HG03175 (cell line): ENCODE results near the gene SHKBP1.
"Not testable (repeated sequence)": the region's sequence is repeated elsewhere in the genome, so short reads cannot be mapped to it uniquely, and the experiment has no call there.

Source experiments
- ATAC-seq: cut with Tn5 transposase; IDR thresholded peaks from one replicate; pipeline ENCODE4 v1.9.1; 2021; ENCODE audit warnings: mild to moderate bottlenecking, moderate library complexity; ENCODE audit not compliant: unreplicated experiment

Gene SHKBP1

DNA sequence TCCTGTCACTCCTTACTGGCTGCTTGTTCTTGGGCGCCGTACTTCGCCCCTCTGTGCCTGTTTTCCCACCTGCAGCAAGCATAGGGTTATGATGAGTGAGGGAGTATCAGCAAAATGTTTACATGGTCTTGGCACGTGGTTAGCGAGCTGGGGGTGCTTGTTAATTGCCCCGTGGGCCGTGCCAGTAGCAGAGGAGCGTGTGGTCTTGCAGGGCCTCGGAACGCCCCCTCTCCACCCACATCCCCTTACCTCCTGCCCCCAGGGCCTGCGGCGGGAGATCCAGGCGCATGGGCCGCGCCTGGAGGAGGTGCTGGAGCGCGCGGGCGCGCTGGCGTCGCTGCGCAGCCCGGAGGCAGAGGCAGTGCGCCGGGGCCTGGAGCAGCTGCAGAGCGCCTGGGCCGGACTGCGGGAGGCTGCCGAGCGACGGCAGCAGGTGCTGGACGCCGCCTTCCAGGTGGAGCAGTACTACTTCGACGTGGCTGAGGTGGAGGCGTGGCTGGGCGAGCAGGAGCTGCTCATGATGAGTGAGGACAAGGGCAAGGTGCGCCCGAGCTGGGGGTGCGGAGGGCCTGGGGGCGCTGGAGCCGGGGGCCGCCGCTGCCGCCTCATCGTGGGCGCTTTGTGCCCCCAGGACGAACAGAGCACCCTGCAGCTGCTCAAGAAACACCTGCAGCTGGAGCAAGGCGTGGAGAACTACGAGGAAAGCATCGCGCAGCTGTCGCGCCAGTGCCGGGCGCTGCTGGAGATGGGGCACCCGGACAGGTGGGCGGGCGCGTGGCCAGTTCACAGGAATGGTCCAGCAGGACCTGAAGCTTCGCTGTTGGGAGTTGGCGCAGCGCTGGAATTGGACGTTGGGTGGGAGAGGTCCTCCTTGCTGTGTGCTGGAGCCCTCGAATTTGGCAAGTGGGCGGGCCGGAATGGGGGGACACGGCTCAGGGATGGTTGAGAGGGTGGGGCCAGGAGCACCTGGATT, 22.5 kb upstream of the SHKBP1 start:
- no peak for ATAC-seq

DNA sequence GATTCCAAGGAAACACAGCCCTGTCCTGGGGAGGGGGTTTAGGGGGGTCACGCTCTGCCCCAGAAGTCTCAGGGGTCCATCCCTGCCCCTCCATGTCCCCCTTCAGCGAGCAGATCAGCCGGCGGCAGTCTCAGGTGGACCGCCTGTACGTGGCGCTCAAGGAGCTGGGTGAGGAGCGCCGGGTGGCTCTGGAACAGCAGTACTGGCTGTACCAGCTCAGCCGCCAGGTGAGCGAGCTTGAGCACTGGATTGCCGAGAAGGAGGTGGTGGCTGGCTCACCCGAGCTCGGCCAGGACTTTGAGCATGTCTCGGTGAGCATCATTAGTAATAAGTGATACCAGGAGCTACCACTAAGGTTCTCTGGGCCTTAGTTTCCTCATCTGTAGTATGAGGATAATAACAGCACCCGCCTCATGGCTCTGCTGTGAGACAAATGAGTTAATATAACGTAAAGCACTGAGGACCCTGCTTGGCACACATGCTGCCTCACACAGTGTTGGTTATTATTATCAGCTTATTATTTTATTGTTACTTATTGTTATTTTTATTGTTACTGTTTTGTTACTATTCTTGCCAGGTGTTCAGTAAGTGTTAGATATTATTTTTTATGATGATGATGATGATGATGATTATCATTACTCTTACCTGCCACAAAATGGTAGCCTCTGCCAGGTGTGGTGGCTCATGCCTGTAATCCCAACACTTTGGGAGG, 20.5 kb upstream of the SHKBP1 start:
- ATAC-seq: no peak

DNA sequence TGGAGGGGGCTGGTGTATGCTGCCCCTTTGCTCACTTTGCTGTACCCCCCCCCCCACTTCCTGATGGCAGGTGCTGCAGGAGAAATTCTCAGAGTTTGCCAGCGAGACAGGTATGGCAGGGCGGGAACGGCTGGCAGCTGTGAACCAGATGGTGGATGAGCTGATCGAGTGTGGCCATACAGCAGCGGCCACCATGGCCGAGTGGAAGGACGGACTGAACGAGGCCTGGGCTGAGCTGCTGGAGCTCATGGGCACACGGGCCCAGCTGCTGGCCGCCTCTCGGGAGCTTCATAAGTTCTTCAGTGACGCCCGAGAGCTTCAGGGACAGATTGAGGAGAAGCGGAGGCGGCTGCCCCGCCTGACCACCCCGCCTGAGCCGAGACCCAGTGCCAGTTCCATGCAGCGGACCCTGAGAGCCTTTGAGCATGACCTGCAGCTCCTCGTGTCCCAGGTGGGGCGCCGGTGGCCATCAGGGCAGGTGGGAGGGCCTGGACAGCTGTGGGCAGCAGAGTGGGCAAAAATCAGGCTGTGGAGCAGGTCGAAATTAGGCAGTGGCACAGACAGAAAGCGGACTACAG, 19.6 kb upstream of the SHKBP1 start:
- no peak for ATAC-seq

DNA sequence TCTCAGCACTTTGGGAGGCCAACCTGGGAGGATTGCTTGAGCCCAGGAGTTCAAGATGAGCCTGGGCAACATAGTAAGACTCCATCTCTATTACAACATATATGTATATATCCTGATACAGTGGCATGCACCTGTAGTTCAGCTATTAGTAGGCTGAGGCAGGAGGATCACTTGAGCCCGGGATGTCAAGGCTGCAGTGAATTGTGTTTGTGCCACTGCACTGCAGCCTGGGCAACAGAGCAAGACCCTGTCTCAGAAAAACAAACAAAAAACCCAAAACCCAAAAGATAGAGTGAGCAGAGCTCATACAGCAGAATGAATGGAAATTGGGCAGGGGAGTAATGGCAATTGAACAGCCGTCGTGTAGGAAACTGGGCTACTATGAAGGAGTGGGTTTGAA, 17.3 kb upstream of the SHKBP1 start:
- no peak for ATAC-seq

DNA sequence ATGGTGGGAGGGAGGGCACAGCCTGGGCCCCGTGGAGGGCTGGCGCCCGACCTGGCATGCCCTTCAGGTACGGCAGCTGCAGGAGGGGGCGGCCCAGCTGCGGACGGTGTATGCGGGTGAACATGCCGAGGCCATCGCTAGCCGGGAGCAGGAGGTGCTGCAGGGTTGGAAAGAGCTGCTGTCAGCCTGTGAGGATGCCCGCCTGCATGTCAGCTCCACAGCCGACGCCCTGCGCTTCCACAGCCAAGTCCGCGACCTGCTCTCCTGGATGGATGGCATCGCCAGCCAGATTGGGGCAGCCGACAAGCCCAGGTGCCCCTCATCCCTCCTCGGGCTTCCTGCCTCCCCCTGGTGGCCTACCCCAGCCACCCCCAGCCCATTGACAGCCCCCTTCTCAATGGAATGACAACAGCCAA, 16.6 kb upstream of the SHKBP1 start:
- no peak for ATAC-seq

DNA sequence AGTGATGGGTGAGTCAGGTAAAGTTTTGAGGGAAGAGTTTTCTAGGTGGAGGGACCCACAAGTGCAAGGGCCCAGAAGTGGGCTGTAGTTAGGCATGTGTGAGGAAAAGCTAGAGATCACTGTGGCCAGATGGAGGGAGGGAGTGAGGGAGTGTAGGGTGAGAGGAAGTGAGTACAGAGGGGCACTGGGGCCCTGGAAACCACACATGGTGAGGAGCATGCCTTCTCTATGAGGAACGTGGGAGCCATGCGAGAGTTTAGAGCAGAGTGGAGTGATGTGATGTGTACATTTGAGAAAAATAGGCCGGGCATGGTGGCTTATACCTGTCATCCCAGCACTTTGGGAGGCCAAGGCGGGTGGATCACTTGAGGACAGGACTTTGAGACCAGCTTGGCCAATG, 14.7 kb upstream of the SHKBP1 start:
- no peak for ATAC-seq

DNA sequence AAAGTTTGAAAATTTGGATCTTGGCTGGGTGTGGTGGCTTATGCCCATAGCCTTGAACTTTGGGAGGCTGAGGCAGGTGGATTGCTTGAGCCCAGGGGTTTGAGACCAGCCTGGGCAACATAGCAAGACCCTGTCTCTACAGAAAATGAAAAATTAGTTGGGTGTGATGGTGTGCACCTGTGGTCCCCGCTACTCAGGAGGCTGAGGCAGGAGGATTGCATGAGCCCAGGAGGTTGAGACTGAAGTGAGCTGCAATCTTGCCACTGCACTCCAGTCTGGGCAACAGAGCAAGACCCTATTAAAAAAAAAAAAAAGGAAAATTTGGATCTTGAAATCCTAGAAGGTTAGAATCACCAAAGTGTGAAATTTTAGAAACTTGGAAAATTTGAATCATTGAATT, 12.1 kb upstream of the SHKBP1 start:
- ATAC-seq: not testable (repeated sequence)

DNA sequence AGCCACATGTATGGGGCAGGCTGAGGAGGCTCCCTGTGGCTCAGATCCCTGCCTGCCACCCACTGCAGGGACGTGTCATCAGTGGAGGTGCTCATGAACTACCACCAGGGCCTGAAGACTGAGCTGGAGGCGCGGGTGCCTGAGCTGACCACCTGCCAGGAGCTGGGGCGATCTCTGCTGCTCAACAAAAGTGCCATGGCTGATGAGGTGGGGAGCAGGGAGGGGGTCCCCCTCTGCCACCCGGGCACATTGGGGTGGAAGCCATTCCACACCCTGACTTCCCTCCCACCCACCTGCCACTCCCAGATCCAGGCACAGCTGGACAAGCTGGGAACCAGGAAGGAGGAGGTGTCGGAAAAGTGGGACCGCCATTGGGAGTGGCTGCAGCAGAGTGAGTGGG, 11.3 kb upstream of the SHKBP1 start:
- no peak for ATAC-seq

DNA sequence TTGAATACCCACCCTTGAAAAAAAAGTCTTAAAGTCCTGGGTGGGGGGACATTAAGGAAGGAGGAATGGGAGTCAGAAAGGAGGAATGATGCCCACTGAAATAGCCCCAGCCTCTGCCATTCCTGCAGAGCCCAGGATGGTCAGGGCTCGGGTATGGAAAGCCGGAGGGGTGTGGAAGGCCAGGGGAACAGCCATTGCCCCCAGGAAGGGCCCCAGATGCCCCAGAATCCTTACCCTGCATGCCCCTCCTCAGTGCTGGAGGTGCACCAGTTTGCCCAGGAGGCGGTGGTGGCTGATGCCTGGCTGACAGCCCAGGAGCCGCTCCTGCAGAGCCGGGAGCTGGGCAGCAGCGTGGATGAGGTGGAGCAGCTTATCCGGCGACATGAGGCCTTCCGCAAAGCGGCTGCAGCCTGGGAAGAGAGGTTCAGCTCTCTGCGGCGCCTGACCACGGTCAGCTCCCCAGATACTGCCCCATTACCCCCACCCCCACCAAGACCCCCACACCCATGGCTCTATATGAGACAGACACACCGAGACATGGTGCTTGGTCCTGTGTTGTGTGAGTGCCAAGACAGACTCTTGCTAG, 10.7 kb upstream of the SHKBP1 start:
- ATAC-seq: no peak

DNA sequence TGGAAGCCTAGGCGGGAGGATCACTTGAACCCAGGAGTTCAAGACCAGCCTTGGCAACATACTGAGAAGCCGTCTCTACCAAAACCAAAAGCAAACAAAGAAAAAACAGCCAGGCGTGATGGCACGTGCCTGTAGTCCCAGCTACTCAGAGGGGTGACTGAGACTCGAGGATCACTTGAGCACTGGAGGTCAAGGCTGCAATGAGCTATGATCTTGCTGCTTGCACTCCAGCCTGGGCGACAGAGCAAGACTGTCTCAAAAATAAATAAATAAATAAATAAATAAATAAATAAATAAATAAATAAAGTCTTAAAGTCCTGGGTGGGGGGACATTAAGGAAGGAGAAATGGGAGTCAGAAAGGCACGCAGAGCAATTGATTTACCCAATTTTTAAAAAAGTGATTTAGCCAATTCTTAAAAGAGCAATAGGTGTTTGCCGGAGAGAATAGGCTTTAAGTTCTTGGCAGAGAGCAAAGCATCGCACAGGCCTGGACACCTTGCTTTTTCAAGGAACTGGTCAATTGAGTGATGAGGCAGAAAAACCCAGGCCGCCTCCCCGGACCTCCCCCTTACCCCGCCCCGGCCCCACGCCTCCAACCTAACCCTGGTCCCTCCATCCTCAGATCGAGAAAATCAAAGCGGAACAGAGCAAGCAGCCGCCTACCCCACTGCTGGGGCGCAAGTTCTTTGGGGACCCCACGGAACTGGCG, 9.5 kb upstream of the SHKBP1 start:
- no peak for ATAC-seq

DNA sequence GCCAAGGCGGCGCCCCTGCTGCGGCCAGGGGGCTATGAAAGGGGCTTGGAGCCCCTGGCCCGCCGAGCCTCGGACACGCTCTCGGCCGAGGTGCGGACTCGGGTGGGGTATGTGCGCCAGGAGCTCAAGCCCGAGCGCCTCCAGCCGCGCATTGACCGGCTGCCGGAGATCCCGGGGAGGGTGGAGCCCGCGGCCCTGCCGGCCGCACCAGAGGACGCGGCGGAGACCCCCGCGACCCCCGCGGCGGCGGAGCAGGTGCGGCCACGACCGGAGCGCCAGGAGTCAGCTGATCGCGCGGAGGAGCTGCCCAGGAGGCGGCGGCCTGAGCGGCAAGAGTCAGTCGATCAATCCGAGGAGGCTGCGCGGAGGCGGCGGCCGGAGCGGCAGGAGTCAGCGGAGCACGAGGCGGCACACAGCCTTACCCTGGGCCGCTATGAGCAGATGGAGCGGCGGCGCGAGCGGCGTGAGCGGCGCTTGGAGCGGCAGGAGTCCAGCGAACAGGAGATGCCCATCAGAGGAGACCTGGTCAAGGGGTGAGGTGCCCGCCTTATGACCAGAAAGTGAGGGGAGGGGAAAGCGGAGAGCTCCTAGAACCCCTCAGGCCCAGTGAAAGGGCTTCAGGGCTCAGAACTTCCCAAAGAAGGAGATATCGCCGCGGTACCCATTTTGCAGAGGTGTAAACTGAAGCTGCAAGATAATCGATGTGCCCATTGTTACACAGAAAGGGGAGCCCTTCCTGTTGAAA, 8.8 kb upstream of the SHKBP1 start:
- no peak for ATAC-seq

DNA sequence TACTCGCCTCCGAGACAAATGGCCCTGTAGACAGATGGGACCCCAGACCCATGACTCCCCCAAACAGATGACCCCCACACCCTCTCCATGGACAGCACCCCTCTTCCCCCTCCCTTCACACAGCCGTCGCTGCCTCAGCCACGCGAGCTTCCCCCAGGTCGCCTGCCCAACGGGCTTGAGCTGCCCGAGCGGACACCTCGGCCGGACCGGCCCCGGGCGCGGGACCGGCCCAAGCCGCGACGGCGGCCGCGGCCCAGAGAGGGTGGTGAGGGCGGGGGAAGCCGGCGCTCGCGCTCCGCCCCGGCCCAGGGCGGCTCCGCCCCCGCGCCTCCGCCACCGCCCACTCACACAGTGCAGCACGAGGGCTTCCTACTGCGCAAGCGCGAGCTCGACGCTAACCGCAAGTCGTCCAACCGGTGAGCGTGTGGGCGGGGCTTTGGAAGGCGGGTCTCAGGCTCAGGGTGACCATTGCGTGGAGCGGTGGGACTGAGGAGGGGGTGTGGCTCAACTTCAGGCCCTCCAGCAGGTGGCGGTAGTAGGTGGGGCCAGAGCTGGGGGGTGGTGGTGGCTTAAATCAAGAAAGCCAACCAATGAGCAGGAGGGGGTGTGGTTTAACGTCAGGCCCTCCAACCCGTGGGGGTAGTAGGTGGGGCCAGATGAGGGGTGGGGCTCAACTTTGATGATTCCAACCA, 6.2 kb upstream of the SHKBP1 start:
- peak; percentile 86 for ATAC-seq

DNA sequence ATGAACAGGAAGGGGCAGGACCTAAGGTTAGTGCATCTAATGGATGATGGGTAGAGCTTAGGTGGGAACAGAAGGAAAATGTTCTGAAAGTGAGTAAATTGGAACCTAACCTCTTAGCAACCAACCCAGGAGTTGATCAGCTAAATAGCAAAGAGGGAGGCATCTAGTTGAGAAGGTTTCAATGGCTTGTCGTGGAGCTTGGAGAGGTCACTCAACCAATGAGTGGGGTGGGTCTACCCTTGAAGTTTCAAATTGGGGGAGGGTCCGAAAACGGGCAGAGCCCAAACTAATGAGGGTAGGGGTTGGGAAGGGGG, 5.7 kb upstream of the SHKBP1 start:
- ATAC-seq: no peak

DNA sequence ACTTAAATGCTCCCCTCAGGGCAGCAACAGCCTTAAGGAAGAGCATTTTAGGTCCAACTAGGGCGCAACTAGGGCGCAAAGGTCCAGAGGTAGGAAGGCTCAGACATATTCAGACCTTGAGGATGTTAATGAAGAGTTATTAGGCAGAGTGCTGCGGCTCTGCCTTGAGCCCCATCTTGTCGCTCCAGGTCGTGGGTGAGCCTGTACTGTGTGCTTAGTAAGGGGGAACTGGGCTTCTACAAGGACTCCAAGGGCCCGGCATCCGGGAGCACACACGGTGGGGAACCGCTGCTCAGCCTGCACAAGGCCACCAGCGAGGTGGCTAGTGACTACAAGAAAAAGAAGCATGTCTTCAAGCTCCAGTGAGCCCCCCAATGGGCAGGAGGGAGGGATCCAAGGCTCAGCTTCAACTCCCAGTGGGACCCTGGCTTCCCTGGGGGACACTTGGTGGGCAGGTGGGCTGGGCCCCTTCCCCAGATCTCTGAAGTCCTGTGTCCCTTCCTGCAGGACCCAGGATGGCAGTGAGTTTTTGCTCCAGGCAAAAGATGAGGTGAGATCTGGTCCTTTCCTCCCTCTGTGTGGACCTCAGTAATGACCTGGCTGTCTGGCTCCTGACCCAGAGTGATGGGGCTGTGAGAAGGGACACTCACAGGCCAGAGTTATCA, 4.7 kb upstream of the SHKBP1 start:
- no peak for ATAC-seq

DNA sequence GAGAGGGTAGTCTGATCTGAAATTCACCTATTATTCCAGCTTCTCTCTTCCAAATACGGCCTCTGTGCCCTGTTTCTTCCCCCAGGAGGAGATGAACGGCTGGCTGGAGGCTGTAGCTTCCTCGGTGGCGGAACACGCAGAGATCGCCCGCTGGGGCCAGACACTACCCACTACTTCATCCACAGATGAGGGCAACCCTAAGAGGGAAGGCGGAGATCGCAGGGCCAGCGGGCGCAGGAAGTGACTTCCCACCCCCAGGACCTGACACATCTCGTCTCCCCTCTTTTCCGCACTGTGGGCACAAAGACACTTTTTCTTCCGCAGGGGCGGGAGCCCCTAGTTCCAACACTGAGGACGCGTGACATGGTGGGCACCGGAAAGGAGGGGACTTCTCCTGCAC, 1.3 kb upstream of the SHKBP1 start:
- no peak for ATAC-seq

DNA sequence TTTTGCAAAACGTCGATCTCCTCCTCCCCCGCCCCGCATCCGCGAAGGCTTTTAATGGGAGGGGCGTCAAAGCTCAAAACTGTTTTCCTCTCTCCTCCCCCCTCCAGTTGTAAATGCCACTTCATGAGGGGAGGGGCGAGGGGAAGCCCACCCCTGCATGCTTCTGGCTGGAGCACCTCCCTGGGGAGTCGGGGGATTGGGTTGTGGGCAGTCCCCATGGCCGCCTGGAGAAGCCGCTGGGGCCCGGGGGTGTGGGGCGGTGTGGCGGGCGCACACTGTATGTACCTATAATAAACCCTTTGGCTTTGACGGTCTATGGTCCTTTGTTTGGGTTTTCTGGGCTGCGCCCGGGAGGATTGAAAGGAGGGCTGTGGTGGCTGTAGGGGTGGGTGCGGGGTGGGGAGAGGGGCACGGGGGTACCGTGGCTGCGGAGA, 505 bp upstream of the SHKBP1 start:
- ATAC-seq: no peak

DNA sequence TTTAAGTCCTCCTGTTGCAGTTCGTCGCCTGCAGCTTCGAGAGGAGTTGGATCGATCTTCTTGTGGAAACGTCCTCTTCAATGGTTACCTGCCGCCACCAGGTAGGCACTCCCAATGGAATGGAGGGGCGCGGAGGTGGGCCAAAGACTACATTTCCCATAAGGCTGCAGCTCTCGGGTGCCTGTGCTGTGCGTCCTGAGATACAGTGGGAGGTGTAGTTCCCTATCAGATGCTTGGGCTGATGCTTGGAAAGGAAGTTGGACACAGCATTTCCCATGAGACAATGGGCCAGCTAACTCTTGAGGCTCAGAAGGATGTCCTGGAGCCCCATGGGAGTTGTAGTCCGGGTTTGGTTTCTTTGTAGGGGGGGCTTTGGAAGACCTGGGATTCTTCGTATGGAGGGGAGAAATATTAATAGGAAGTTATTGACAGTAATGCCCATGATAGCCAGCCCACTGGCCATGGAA, 1.8 kb downstream of the SHKBP1 start:
- no peak for ATAC-seq

DNA sequence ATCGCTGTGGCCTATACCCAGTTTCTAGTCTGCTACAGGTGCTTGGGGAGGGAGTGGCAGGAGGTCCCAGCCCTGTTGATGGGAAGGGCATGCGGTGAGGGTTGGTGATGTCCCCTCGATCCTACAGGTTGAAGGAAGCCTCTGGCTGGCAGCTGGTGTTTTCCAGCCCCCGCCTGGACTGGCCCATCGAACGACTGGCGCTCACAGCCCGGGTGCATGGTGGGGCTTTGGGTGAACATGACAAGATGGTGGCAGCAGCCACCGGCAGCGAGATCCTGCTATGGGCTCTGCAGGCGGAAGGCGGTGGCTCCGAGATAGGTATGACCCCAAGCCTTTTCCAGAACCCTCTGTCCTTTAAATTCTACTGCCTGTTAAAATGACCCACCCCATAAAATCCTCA, 3.9 kb downstream of the SHKBP1 start:
- no peak for ATAC-seq

DNA sequence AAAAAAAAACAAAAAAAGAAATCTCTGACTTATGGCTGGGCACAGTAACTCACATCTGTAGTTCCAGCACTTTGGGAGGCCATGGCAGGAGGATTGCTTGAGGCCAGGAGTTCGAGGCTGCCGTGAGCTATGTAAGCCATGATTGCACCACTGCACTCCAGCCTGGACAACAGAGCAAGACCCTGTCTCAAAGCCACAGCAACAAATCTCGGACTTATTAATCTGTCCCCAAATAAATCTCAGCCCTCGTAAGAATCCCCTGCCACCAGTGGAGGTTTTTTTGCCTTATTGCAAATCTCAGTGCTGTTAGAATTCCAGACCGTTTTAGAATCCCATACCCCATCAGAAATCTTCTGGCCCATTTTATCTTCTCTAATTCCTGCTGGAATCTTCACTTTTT, 4.9 kb downstream of the SHKBP1 start:
- no peak for ATAC-seq
